Measurements from ENCODE around the gene SRA1. TPM values are rescaled to one million over a fixed set of nuclear protein-coding genes. Genes with fewer than 3 reads are reported as not detected.
"Not testable (repeated sequence)": the region's sequence is repeated elsewhere in the genome, so short reads cannot be mapped to it uniquely, and the experiment has no call there.

Gene SRA1
- 47.3 TPM for total RNA-seq

DNA sequence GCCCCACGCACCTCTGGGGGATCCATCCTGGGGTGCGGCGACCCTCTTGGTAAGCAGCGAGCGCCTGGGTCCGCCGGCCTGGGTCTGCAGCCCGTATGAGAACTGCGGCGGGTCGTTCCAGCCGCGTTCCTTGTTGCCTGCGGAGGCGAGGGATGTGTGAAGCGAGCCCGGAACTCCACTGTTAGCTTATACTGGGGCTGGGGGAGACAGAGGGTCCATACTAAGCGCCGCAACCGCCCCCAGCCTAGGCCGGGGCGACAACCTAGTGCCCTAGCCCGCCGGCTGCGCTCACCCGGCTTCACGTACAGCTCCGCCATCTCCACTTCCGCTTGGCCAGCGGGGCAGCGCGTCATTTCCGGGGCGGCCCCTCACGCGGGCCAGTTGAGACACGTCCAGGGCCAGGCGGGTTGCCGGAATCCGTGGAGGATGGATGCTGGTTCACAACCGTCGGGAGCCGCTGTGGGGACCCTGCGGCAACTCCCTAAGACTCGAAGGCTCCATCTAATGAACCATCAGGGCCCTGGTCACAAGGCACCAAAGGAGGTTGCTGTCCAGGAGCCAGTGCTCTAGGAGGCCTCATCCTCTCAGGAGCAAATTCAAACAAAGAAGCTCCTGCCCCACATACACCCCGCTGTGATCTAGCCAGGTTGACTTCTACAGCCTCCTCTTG is at the start of gene SRA1:
SRA1 (minus strand) TSS at position 338 of the 670 bp plus-strand sequence; CDS start at position 317, 21 bp downstream.
- TF ChIP-seq, protein P1, sequence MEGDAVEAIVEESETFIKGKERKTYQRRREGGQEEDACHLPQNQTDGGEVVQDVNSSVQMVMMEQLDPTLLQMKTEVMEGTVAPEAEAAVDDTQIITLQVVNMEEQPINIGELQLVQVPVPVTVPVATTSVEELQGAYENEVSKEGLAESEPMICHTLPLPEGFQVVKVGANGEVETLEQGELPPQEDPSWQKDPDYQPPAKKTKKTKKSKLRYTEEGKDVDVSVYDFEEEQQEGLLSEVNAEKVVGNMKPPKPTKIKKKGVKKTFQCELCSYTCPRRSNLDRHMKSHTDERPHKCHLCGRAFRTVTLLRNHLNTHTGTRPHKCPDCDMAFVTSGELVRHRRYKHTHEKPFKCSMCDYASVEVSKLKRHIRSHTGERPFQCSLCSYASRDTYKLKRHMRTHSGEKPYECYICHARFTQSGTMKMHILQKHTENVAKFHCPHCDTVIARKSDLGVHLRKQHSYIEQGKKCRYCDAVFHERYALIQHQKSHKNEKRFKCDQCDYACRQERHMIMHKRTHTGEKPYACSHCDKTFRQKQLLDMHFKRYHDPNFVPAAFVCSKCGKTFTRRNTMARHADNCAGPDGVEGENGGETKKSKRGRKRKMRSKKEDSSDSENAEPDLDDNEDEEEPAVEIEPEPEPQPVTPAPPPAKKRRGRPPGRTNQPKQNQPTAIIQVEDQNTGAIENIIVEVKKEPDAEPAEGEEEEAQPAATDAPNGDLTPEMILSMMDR (IDR thresholded peaks at IDR 0.05): no peak
- H3K36me3 ChIP-seq: peaks cover 7 to 19% of the 10 kb centered on the region in 2 donors
- DNase-seq (ENCODE audit: low spot score in 2 of 2): peak; percentile 79 to 97
- no peaks in the 10 kb centered on the region for H3K9me3 ChIP-seq
- peak within 1 kb of the TSS; percentile 68 to 74 for H3K4me3 ChIP-seq
- peak within 1 kb of the TSS; percentile 82 to 88 for H3K27ac ChIP-seq
- H3K27me3 ChIP-seq: no peaks in the 10 kb centered on the region
- H3K4me1 ChIP-seq: peaks cover 0 to 18% of the 10 kb centered on the region in 2 donors
- intact Hi-C loops (cut with DNase I): loop anchor here (1.0 to 5.0 kb wide), 3 partner anchors 10 to 380 kb away; partner anchors contain the start of genes CYSTM1 and EIF4EBP3

GRCh38 chr5:140607031-140607430 is 49.8 kb upstream of the SRA1 start:
- H3K9me3 ChIP-seq: no peaks in the 10 kb centered on the region
- no peak overlapping the region for H3K27ac ChIP-seq
- no peaks in the 10 kb centered on the region for H3K36me3 ChIP-seq
- no peaks in the 10 kb centered on the region for H3K4me1 ChIP-seq
- intact Hi-C loops (cut with DNase I): no loop called here
- TF ChIP-seq, protein P1 (IDR thresholded peaks at IDR 0.05): no peak
- DNase-seq (ENCODE audit: low spot score in 2 of 2): no peak
- H3K27me3 ChIP-seq: no peaks in the 10 kb centered on the region
- H3K4me3 ChIP-seq: no peak overlapping the region

DNA sequence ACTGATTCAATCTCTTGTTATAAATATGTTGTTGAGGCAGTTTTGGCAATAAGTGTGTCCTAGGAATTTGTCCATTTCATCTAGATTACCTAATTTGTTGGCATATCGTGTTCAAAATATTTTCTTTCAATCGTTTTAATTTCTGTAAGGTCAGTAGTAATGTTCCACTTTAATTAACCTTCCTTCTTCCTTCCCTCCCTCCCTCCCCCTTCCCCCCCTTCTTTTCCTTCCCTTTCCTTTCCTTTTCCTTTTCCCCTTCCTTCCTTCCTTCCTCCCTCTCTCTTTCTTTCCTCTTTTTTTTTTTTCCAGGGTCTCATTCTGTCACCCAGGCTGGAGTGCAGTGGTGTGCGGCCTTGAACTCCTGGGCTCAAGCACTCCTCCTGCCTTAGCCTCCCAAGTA is 48.6 kb upstream of the SRA1 start:
- TF ChIP-seq, protein P1 (IDR thresholded peaks at IDR 0.05): no peak

GRCh38 chr5:140603734-140604133 is 46.5 kb upstream of the SRA1 start:
- Histone ChIP-seq H3K4me1 (no peaks in the 10 kb centered on the region), H3K36me3 (no peaks in the 10 kb centered on the region), H3K27me3 (no peaks in the 10 kb centered on the region), H3K27ac (no peak overlapping the region), H3K9me3 (no peaks in the 10 kb centered on the region), H3K4me3 (no peak overlapping the region)
- DNase-seq (ENCODE audit: low spot score in 2 of 2): no peak
- intact Hi-C loops (cut with DNase I): no loop called here
- TF ChIP-seq, protein P1 (IDR thresholded peaks at IDR 0.05): no peak

More for the DNA sequence above, 48.6 kb upstream of the SRA1 start:
- Histone ChIP-seq H3K4me3 (no peak overlapping the region), H3K36me3 (no peaks in the 10 kb centered on the region), H3K9me3 (no peaks in the 10 kb centered on the region), H3K27me3 (no peaks in the 10 kb centered on the region), H3K4me1 (no peaks in the 10 kb centered on the region), H3K27ac (no peak overlapping the region)
- no peak for DNase-seq (ENCODE audit: low spot score in 2 of 2)
- intact Hi-C loops (cut with DNase I): no loop called here

GRCh38 chr5:140603446-140603698 is 46.1 kb upstream of the SRA1 start:
- H3K27me3 ChIP-seq; DNase-seq (ENCODE audit: low spot score in 2 of 2); H3K4me1 ChIP-seq; H3K4me3 ChIP-seq; intact Hi-C loops (cut with DNase I); H3K27ac ChIP-seq; H3K9me3 ChIP-seq; H3K36me3 ChIP-seq: not testable (repeated sequence)

DNA sequence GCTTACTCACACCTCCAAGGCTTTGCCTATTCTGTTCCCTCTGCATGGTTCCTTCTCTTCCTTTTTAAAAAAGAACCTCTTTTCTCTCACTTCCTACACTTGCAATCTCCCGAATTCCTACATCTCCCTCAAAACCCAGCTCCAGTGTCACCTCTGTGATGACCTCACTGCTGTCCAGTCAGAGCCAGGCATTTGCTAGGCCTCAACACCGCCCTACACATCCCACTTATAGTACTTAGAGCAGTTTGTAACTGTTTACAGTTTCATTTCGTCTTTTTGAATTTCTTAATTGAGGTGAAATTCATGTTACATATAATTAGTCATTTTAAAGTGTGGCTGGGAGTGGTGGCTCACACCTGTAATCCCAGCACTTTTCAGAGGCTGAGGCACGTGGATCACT is 44.9 kb upstream of the SRA1 start:
- H3K4me3 ChIP-seq: no peak overlapping the region
- intact Hi-C loops (cut with DNase I): no loop called here
- no peak for DNase-seq (ENCODE audit: low spot score in 2 of 2)
- H3K4me1 ChIP-seq: no peaks in the 10 kb centered on the region
- H3K9me3 ChIP-seq: no peaks in the 10 kb centered on the region
- no peaks in the 10 kb centered on the region for H3K27me3 ChIP-seq
- peak overlapping the region in 1 of 2 donors; percentile 44 for H3K27ac ChIP-seq
- TF ChIP-seq, protein P1 (IDR thresholded peaks at IDR 0.05): no peak
- no peaks in the 10 kb centered on the region for H3K36me3 ChIP-seq

Data from ascending aorta (tissue), 2 donors.